NT2/D1 (cell line): ENCODE data around the gene SDR9C7.

Experiments used
- SUZ12 ChIP-seq: IDR thresholded peaks from 2 replicates; pipeline ENCODE4 v1.6.1; 2011; ENCODE audit not compliant: insufficient read length, insufficient read depth; ENCODE audit errors: extremely low read depth
- YY1 ChIP-seq: IDR thresholded peaks from 2 replicates; pipeline ENCODE4 v1.6.1; 2011; ENCODE audit not compliant: insufficient read length, insufficient read depth
- ZNF274 ChIP-seq: IDR thresholded peaks from 2 replicates; pipeline ENCODE4 v1.6.1; 2011; ENCODE audit warnings: mild to moderate bottlenecking, low read depth, low read length

DNA sequence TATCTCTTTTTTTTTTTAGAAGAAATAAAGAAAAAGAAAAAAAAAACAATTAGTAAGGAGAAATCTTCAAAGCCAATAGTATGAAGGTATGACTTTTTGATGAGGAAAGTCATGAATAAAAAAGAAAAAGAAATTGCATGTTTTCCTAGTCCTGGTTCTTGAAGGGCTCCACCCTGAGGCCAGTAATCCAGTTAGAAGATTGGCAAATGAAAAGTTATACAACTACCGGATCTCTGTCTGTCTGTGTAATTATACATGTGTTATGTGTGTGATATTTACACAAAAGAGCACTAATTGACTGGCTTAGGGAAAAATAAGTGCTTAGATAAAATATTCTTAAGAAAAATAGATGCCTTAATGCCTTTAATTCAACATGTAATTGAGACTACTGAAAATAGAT, 28.4 kb downstream of the SDR9C7 start:
- TF ChIP-seq YY1 (no peak), ZNF274 (no peak), SUZ12 (no peak)
